Measurements from ENCODE around the gene NELFCD.
"Not testable (repeated sequence)": the region's sequence is repeated elsewhere in the genome, so short reads cannot be mapped to it uniquely, and the experiment has no call there.

Gene NELFCD

GRCh38 chr20:59027741-59028320 lies 46.8 kb downstream of the NELFCD start:
- DNase-seq = peak; percentile 80

GRCh38 chr20:59028812-59029211 lies 47.8 kb downstream of the NELFCD start:
- no peak for DNase-seq

- DNase-seq = no peak
Observed at GRCh38 chr20:59030911-59031563, 50.0 kb downstream of the NELFCD start.

GRCh38 chr20:59031564-59032022 lies 50.5 kb downstream of the NELFCD start:
- no peak for DNase-seq

DNA sequence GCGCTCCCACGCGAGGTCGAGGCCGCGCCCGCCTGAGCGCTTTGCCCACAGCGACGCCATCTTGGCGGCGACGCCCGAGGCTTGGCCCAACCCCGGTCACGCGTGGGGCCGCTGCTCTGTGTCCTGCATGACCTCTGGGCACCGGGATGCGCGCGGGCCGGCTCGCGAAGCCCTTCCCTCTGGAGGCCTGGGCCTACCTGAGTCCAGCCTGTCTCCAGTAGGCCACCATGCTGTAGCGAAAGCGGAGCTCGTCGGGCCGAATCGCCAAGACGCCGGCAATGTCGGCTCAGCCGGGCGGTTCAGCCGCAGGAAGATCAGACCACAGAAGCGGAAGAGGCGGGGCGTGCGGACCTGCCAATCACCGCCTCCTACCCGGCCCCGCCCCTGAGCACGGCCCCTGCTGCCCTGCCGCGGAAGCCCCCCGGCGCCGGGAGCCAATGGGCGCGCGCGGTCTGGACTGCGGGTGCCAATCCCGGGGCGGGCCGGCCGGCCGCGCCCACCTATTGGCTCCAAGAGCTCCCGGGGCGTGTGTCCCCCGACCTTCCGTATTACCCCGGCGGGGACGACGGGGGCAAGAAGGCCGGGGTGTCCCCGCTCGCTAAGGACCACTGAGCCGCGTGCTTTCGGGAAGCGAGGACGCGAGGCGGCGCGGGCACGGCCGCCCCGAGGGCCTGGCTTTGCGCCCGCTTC lies 51.1 kb downstream of the NELFCD start, which contains the start of gene ATP5F1E:
Gene ATP5F1E (minus strand): TSS at position 313 of the 690 bp plus-strand sequence. CDS start 84 bp downstream, at position 229.
- peak; percentile 96 for DNase-seq

DNA sequence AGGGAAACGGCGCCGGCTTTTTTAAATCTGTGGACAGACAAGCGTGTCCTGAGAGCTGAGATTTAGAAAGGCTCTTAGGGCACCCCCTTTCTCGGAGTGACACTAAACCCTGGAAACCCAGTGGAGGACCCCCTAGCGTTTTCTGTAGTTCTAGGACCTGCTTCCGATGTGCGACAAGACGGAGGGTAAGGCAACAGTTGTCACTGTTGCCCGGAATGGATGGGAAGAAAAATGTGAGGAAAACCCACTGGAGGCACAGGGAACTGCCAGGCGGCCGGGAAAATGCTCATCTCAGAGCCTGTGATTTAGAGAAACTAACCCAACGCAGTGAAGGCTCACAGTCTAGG lies 51.6 kb downstream of the NELFCD start:
- peak; percentile 49 for DNase-seq

- no peak for DNase-seq
Observed at GRCh38 chr20:59033093-59033492, 52.0 kb downstream of the NELFCD start.

DNA sequence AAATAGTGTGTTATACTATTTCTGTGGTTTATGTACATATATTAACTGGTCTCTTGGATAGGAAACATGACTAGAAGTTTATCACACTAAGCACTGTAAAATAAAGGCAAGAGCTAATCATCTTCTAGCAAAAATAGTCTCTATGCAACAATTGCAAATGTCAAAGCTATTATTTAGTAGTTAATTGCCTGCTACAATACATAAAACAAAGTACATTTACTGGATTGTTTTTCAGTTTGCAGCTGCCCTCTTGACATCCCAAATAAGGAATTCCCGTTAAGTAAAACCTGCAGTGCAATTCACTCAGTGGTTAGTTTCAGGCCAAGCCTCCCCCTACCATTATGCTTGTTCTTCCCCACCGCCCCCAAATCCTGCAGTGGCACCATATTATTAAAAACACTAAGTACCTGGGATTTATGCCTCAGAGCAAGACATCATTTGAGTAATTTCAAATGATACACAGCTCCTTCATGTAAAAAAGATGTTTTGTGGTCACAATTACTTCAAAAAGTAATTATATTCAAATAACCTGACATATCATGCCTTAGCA lies 52.6 kb downstream of the NELFCD start:
- no peak for DNase-seq

DNA sequence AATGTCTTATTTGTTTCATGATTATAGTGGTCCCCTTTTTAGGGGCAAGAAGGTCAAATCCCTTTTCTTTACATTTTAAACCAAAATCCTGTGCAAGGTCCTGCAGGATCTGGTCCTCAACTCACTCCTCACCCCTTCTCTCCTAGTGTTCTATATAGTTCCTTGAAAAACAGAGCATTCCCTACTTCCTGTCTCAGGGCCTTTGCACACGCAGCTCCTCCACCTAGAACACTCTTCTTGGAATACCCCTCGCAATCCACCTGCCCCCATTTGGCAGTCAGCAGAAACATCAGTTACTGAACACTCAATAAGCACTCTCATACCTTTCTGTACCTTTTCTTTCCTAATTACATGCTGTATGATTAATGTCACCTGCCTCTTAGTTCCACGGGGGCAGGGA lies 54.3 kb downstream of the NELFCD start:
- DNase-seq = no peak

GRCh38 chr20:59037386-59037785 lies 56.3 kb downstream of the NELFCD start:
- no peak for DNase-seq

GRCh38 chr20:59039233-59039632 lies 58.2 kb downstream of the NELFCD start:
- DNase-seq = no peak

DNA sequence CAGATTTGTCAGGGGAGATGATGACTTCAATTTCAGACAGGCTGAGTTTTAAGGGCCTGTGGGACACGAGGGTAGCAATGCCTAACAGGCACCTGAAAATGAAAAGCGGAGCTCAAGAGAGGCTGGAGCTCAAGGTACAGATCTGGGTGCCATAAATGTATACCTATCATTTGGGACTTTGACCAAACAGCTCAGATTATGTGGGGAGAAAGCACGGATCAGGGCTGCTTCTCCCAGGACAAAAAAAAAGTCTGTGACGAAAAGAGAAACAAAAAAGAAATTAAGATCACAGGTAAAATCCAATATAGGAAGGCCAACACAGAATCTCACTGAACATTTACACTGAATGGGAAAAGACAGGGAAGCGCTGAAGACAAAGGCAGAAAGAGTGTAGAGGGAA lies 59.6 kb downstream of the NELFCD start:
- DNase-seq = no peak

GRCh38 chr20:59041487-59041886 lies 60.4 kb downstream of the NELFCD start:
- not testable (repeated sequence) for DNase-seq

DNA sequence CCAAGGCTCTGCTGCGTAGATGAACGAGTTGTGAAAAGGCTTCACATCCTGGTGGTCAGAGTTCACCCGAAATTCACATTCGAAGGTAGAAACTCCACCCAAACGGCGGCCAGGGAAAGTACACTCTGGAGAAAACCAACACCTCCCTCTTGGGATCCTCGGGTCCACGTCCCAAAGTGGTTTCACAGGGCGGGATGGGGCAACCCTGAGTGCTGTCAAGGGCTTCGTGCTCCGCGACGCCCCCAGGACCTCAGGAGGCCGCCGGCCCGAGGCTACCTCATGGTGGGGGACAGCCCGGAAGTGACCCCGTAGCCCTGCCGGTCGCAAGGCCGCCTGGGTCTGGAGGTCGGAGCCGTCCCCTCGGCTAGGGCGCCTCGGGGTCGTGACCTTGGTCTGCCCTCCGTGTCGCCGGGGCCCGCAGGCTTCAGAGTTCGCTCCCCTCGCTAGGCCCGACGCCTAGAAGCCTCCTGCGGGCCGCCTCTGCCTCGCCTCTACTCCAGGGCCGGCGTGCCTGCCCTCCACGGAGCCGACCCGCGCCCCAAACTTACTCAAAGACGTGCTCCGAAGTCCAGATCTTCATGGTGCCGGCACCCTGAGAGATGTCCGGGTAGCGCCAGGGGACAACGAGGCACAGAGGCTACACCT lies 61.2 kb downstream of the NELFCD start, which contains the start of gene PRELID3B:
Gene PRELID3B (minus strand): TSS at position 636 of the 645 bp plus-strand sequence. CDS start 56 bp downstream, at position 580.
- peak; percentile 29 for DNase-seq

DNA sequence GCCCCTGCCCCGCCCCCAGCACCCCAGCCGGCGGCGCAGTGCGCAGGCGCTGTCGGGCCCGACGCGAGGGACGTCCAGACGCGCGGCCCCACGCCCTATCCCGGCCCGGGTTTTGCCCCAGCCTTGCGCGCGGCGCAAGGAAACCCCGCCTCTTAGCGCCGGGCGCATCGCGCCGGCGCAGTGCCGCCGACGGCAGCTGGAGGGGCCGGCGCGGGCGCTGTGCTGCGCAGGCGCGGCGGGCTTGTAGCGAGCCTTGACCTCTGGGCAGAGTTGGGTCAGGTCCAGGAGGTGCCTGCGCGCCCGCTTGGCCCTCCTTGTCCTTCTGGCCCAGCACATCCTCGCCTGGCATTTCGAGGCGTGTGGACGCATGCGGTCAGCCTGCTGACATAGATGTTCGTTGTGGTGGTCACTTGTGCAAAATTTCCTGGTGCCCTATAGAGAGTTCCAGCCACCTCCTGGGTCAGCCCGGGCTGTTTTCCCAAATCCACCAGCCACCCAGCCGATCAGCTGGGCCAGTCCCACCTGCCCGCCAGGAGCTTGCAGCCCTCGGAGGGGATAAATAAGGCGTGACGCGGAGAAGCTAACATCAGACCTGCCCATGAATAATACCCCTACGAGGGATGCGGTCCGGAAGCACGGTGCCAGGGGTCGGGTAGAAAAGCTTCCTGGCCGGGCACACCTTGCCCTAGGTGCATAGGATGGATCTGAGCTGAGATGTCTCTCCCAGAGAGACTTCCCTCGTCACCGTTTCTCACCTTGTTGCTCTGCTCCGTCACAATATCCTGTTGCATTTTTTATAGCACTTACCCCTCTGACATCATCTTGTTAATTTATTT lies 62.0 kb downstream of the NELFCD start:
- DNase-seq = peak; percentile 92

- peak; percentile 38 for DNase-seq
Observed at GRCh38 chr20:59043698-59044097, 62.6 kb downstream of the NELFCD start.

DNA sequence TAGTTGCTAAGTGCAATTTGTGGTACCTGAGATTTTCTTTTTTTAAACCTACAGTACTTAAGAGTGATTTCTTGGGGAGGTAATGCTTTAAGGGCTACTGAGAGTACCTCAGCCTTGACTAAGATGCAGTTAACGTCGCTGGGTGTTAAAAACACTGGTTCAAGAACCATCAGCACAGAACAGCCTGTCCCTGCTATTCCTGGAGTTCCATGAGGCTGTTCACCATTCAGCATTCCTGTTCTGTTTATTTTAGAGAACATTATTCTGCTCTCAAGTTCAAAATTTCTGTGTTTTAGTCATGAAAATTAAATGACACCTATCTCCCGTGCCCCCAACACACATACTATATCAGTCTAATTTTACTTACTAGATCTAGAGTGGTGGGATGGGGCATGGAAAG lies 63.2 kb downstream of the NELFCD start:
- DNase-seq = no peak

Measured in fibroblast of skin of right biceps (primary cell).